WTC11 (cell line): ENCODE measurements around the gene LRRC30. TPM values are rescaled to one million over a fixed set of nuclear protein-coding genes. Genes with fewer than 3 reads are reported as not detected.

Experiments
- ATAC-seq: fragments of 200-7000 bp; cut with Tn5 transposase; 2 replicates; pipeline ENCODE4 v1.10.0; 2021; ENCODE audit warnings: mild to moderate bottlenecking, moderate library complexity
- Bru-seq: library from RNA; stranded (reverse); fragments of 400-500 nt; gene quantifications from one replicate; lab custom pipeline; 2021; lab: Mats Ljungman, UMichigan
- CTCF ChIA-PET: fragments of 300-600 bp; sonication (Branson Sonifier 250); formaldehyde crosslinking; loops from one replicate; lab custom pipeline; 2021; ENCODE audit warnings: antibody characterized with exemption; lab: Charles Lee
- POLR2A ChIA-PET: fragments of 350-600 bp; sonication (Branson Sonifier 250); formaldehyde crosslinking; loops from one replicate; lab custom pipeline; 2021; ENCODE audit warnings: antibody characterized with exemption; lab: Charles Lee
- DNase-seq: peaks from one replicate; pipeline ENCODE4 v3.0.0; 2021; ENCODE audit warnings: low spot score
- H3K27ac Mint-ChIP-seq: 2 replicates; pipeline ENCODE4 v1.8.0; 2021; ENCODE audit warnings: mixed read lengths
- H3K27me3 Mint-ChIP-seq: 2 replicates; pipeline ENCODE4 v1.8.0; 2021; ENCODE audit warnings: low read depth, mild to moderate bottlenecking, moderate library complexity, mixed read lengths
- H3K36me3 Mint-ChIP-seq: 2 replicates; pipeline ENCODE4 v1.8.0; 2021; ENCODE audit warnings: mixed read lengths
- H3K4me1 Mint-ChIP-seq: 2 replicates; pipeline ENCODE4 v1.8.0; 2022; ENCODE audit warnings: mixed read lengths
- H3K4me3 Mint-ChIP-seq: 2 replicates; pipeline ENCODE4 v1.8.0; 2021; ENCODE audit warnings: mild to moderate bottlenecking, moderate library complexity, mixed read lengths
- H3K9me3 Mint-ChIP-seq: 2 replicates; pipeline ENCODE4 v1.8.0; 2021; ENCODE audit warnings: mixed read lengths
- FOXK1 ChIP-seq: sonication (generic); formaldehyde crosslinking; IDR thresholded peaks from 2 replicates; pipeline ENCODE4 v1.8.0; 2022; ENCODE audit warnings: mild to moderate bottlenecking, moderate library complexity, missing genetic modification reagents
- GABPB1 ChIP-seq: sonication (generic); formaldehyde crosslinking; IDR thresholded peaks from 2 replicates; pipeline ENCODE4 v1.8.1; 2023; ENCODE audit warnings: mild to moderate bottlenecking, missing genetic modification reagents
- GTF2I ChIP-seq: fragments of 250-450 bp; sonication (Bioruptor Pico); conservative IDR thresholded peaks from 2 replicates; pipeline ENCODE4 v1.4.0; 2021; ENCODE audit warnings: mild to moderate bottlenecking
- HMGA2 ChIP-seq: fragments of 250-450 bp; sonication (Bioruptor Pico); IDR thresholded peaks from 2 replicates; pipeline ENCODE4 v1.4.0; 2021; ENCODE audit warnings: mild to moderate bottlenecking, moderate library complexity
- IRF2 ChIP-seq: sonication (generic); formaldehyde crosslinking; IDR thresholded peaks from 2 replicates; pipeline ENCODE4 v1.8.0; 2022; ENCODE audit warnings: low read depth, missing genetic modification reagents, borderline replicate concordance
- JUN ChIP-seq: sonication (generic); formaldehyde crosslinking; IDR thresholded peaks from 2 replicates; pipeline ENCODE4 v1.8.0; 2023; ENCODE audit warnings: mild to moderate bottlenecking, missing genetic modification reagents
- NFE2L1 ChIP-seq: sonication (generic); formaldehyde crosslinking; IDR thresholded peaks from 2 replicates; pipeline ENCODE4 v1.8.1; 2023; ENCODE audit warnings: missing genetic modification reagents
- NR3C1 ChIP-seq: sonication (generic); formaldehyde crosslinking; conservative IDR thresholded peaks from 2 replicates; pipeline ENCODE4 v1.8.1; 2023; ENCODE audit warnings: low read depth, mild to moderate bottlenecking, missing genetic modification reagents
- OVOL2 ChIP-seq: fragments of 250-450 bp; sonication (Bioruptor Pico); IDR thresholded peaks from 2 replicates; pipeline ENCODE4 v1.9.0; 2021; ENCODE audit warnings: mild to moderate bottlenecking, borderline replicate concordance
- PRRX2 ChIP-seq: fragments of 250-450 bp; sonication (Bioruptor Pico); IDR thresholded peaks from 2 replicates; pipeline ENCODE4 v1.8.0; 2021; ENCODE audit warnings: mild to moderate bottlenecking
- TEAD4 ChIP-seq: sonication (generic); formaldehyde crosslinking; IDR thresholded peaks from 2 replicates; pipeline ENCODE4 v1.8.0; 2022; ENCODE audit warnings: mild to moderate bottlenecking, missing genetic modification reagents
- ZNF396 ChIP-seq: fragments of 250-450 bp; sonication (Bioruptor Pico); IDR thresholded peaks from 2 replicates; pipeline ENCODE4 v1.8.0; 2021; ENCODE audit warnings: mild to moderate bottlenecking, moderate library complexity, borderline replicate concordance
- long read RNA-seq, 3 experiments: library from RNA in 1 of 3; library from capped mRNA in 1 of 3; library from polyadenylated mRNA in 1 of 3; unstranded in 2 of 3; stranded (forward) in 1 of 3; transcript quantifications; one replicate each; pipeline ENCODE4 v2.0.0, GENCODE V29; 2021
- total RNA-seq: library from RNA; stranded (reverse); gene quantifications from 3 replicates; pipeline ENCODE4 v1.2.3, GENCODE V29; 2021
- TF ChIP-seq, protein P1 (sequence below): sonication (generic); formaldehyde crosslinking; IDR thresholded peaks from 2 replicates; pipeline ENCODE4 v1.8.1; 2023; ENCODE audit warnings: mild to moderate bottlenecking, moderate library complexity, missing genetic modification reagents
- TF ChIP-seq, protein P2 (sequence below): sonication (generic); formaldehyde crosslinking; IDR thresholded peaks from 2 replicates; pipeline ENCODE4 v1.8.1; 2022; ENCODE audit warnings: low read depth, mild to moderate bottlenecking, moderate library complexity, missing genetic modification reagents, borderline replicate concordance
- TF ChIP-seq, protein P3 (sequence below): sonication (generic); formaldehyde crosslinking; IDR thresholded peaks from 2 replicates; pipeline ENCODE4 v1.8.1; 2023; ENCODE audit warnings: mild to moderate bottlenecking, missing genetic modification reagents
- TF ChIP-seq, protein P4 (sequence below): fragments of 250-450 bp; sonication (Bioruptor Pico); IDR thresholded peaks from 2 replicates; pipeline ENCODE4 v1.9.0; 2021; ENCODE audit warnings: mild to moderate bottlenecking
- TF ChIP-seq, protein P5 (sequence below): fragments of 200-600 bp; IDR thresholded peaks from 2 replicates; pipeline ENCODE4 v1.8.0; 2022; ENCODE audit warnings: antibody characterized with exemption

LRRC30 gene
- total RNA-seq = not detected in 3 replicates
- not detected for Bru-seq, nascent RNA
- long read RNA-seq, experiment 1 = 0 reads
- long read RNA-seq, experiment 2 = 0 reads
- long read RNA-seq, experiment 3 = 0 reads

DNA sequence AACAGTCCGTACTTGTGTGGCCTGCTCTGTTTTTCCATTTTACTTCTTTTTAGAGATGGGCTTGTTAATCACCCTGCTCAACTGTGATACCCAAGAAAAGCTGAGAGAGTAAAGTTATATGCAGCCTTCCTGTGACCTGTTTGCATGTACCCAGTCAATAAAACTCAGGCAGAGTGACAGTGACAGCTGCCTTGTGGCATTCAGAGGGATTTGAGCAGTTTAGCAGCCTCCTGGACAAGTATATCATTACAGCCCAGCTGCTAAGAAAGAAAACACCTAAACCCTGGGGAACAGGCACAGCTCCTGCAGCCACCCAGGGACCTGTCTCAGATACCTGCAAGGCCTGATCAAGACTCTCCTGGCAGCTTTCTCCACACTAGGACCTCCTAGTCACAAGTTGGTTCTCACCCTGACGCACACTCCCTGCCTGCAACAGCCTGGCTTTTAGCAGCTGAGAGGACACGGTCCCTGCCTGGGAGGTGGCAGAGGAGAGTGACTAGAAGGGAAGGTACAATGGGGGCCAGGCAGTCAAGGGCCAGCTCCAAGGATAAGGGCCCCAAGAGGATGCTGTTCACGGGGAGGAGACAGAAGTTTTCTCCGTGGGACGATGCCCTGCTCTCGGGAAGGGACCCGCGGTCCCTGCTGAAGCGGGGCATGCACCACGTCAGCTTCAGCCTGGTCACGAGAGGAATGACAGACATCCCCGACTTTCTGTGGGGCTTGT lies at the start of gene LRRC30:
LRRC30 (plus strand) TSS at position 464 of the 724 bp plus-strand sequence; CDS start at position 514, 50 bp downstream.
- no peaks in the 10 kb centered on the region for H3K27me3 Mint-ChIP-seq
- H3K9me3 Mint-ChIP-seq = no peaks in the 10 kb centered on the region
- no peaks in the 10 kb centered on the region for H3K4me1 Mint-ChIP-seq
- no peak within 1 kb of the TSS for H3K27ac Mint-ChIP-seq
- TF ChIP-seq IRF2 (CRISPR knock-in tag) (no peak), PRRX2 (CRISPR knock-in tag) (no peak), FOXK1 (CRISPR knock-in tag) (no peak), NFE2L1 (CRISPR knock-in tag) (no peak), NR3C1 (no peak), HMGA2 (CRISPR knock-in tag) (no peak), GTF2I (no peak), OVOL2 (CRISPR knock-in tag) (no peak), JUN (CRISPR knock-in tag) (no peak), GABPB1 (CRISPR knock-in tag) (no peak)
- TF ChIP-seq, protein P1, sequence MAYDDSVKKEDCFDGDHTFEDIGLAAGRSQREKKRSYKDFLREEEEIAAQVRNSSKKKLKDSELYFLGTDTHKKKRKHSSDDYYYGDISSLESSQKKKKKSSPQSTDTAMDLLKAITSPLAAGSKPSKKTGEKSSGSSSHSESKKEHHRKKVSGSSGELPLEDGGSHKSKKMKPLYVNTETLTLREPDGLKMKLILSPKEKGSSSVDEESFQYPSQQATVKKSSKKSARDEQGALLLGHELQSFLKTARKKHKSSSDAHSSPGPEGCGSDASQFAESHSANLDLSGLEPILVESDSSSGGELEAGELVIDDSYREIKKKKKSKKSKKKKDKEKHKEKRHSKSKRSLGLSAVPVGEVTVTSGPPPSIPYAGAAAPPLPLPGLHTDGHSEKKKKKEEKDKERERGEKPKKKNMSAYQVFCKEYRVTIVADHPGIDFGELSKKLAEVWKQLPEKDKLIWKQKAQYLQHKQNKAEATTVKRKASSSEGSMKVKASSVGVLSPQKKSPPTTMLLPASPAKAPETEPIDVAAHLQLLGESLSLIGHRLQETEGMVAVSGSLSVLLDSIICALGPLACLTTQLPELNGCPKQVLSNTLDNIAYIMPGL (CRISPR knock-in tag) = no peak
- TF ChIP-seq, protein P2, sequence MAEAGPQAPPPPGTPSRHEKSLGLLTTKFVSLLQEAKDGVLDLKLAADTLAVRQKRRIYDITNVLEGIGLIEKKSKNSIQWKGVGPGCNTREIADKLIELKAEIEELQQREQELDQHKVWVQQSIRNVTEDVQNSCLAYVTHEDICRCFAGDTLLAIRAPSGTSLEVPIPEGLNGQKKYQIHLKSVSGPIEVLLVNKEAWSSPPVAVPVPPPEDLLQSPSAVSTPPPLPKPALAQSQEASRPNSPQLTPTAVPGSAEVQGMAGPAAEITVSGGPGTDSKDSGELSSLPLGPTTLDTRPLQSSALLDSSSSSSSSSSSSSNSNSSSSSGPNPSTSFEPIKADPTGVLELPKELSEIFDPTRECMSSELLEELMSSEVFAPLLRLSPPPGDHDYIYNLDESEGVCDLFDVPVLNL (CRISPR knock-in tag) = no peak
- TF ChIP-seq, protein P3, sequence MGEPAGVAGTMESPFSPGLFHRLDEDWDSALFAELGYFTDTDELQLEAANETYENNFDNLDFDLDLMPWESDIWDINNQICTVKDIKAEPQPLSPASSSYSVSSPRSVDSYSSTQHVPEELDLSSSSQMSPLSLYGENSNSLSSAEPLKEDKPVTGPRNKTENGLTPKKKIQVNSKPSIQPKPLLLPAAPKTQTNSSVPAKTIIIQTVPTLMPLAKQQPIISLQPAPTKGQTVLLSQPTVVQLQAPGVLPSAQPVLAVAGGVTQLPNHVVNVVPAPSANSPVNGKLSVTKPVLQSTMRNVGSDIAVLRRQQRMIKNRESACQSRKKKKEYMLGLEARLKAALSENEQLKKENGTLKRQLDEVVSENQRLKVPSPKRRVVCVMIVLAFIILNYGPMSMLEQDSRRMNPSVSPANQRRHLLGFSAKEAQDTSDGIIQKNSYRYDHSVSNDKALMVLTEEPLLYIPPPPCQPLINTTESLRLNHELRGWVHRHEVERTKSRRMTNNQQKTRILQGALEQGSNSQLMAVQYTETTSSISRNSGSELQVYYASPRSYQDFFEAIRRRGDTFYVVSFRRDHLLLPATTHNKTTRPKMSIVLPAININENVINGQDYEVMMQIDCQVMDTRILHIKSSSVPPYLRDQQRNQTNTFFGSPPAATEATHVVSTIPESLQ = no peak
- TF ChIP-seq, protein P4, sequence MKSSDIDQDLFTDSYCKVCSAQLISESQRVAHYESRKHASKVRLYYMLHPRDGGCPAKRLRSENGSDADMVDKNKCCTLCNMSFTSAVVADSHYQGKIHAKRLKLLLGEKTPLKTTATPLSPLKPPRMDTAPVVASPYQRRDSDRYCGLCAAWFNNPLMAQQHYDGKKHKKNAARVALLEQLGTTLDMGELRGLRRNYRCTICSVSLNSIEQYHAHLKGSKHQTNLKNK (CRISPR knock-in tag) = no peak
- TF ChIP-seq, protein P5, sequence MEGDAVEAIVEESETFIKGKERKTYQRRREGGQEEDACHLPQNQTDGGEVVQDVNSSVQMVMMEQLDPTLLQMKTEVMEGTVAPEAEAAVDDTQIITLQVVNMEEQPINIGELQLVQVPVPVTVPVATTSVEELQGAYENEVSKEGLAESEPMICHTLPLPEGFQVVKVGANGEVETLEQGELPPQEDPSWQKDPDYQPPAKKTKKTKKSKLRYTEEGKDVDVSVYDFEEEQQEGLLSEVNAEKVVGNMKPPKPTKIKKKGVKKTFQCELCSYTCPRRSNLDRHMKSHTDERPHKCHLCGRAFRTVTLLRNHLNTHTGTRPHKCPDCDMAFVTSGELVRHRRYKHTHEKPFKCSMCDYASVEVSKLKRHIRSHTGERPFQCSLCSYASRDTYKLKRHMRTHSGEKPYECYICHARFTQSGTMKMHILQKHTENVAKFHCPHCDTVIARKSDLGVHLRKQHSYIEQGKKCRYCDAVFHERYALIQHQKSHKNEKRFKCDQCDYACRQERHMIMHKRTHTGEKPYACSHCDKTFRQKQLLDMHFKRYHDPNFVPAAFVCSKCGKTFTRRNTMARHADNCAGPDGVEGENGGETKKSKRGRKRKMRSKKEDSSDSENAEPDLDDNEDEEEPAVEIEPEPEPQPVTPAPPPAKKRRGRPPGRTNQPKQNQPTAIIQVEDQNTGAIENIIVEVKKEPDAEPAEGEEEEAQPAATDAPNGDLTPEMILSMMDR = no peak
- DNase-seq (no peak), ATAC-seq (no peak)
- H3K4me3 Mint-ChIP-seq = no peak within 1 kb of the TSS
- H3K36me3 Mint-ChIP-seq = no peaks in the 10 kb centered on the region
- POLR2A ChIA-PET = no interaction called here
- CTCF ChIA-PET = interaction anchor here (0.9 kb wide), 1 partner anchor 42 kb away, joined by 3 read pairs; no protein-coding TSS in a partner anchor

DNA sequence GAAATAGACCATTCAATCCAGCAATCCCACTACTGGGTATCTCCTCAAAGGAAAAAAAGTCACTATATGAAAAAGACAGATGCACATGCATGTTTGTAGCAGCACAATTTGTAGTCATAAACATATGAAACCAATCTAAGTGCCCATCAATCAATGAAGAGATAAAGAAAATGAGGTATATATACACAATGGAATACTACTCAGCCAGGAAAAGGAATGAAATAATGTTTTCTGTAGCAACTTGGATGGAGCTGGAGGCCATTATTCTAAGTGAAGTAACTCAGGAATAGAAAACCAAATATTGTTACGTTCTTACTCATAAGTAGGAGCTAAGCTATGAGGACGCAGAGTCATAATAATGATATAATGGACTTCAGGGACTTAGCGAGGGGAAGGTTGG lies 45.2 kb upstream of the LRRC30 start:
- POLR2A ChIA-PET = interaction anchor here (0.7 kb wide), 1 partner anchor 404 kb away, joined by 3 read pairs; no protein-coding TSS in a partner anchor
- Mint-ChIP-seq H3K4me1 (no peaks in the 10 kb centered on the region), H3K4me3 (no peak overlapping the region), H3K27ac (no peak overlapping the region), H3K9me3 (peaks cover 22% of the 10 kb centered on the region), H3K27me3 (no peaks in the 10 kb centered on the region), H3K36me3 (peaks cover 3% of the 10 kb centered on the region; the same call in 1 of the 2 replicates)
- CTCF ChIA-PET = no interaction called here
- DNase-seq (no peak), ATAC-seq (no peak)
- TF ChIP-seq ZNF396 (CRISPR knock-in tag) (no peak), TEAD4 (no peak), JUN (CRISPR knock-in tag) (no peak)
